HFFc6 (cell line): ENCODE measurements around the gene GDF10. TPM values are rescaled to one million over a fixed set of nuclear protein-coding genes. Genes with fewer than 3 reads are reported as not detected.

Experiments
- DNase-seq: peaks from one replicate; pipeline ENCODE4 v3.0.0-alpha.2; 2018
- H3K27ac Mint-ChIP-seq: 2 replicates; pipeline ENCODE4 v1.8.0; 2020; ENCODE audit warnings: mild to moderate bottlenecking, mixed read lengths
- H3K27me3 Mint-ChIP-seq: 2 replicates; pipeline ENCODE4 v1.8.0; 2021; ENCODE audit warnings: mild to moderate bottlenecking, moderate library complexity, mixed read lengths; ENCODE audit not compliant: insufficient read depth
- H3K36me3 Mint-ChIP-seq: 2 replicates; pipeline ENCODE4 v1.8.0; 2021; ENCODE audit warnings: low read depth, mixed read lengths
- H3K4me1 Mint-ChIP-seq: 2 replicates; pipeline ENCODE4 v1.8.0; 2020; ENCODE audit warnings: low read depth, mixed read lengths
- H3K4me3 Mint-ChIP-seq: 2 replicates; pipeline ENCODE4 v1.8.0; 2020; ENCODE audit warnings: mild to moderate bottlenecking, moderate library complexity, mixed read lengths
- H3K9me3 Mint-ChIP-seq: 2 replicates; pipeline ENCODE4 v1.8.0; 2020; ENCODE audit warnings: mild to moderate bottlenecking, mixed read lengths
- CTCF ChIP-seq: fragments of 200-600 bp; sonication (generic); IDR thresholded peaks from 2 replicates; pipeline ENCODE4 v1.5.0; 2021; ENCODE audit warnings: antibody characterized with exemption, mild to moderate bottlenecking
- total RNA-seq, 6 experiments: library from RNA; stranded (reverse); fragmentation: NEBNext Ultra II Directional; extraction: Animal tissue kit (Norgen Biotek cat#: 25700); gene quantifications; 2 replicates in 1 of 6; 3 replicates in 5 of 6; pipeline ENCODE4 v1.2.3, GENCODE V29; 2021

The GDF10 gene
- total RNA-seq, 6 experiments from 2014 or later, result not detected

GRCh38 chr10:47362199-47362598 lies 62.2 kb downstream of the GDF10 start:
- no peak overlapping the region for H3K4me3 Mint-ChIP-seq
- no peak for DNase-seq
- no peaks in the 10 kb centered on the region for H3K4me1 Mint-ChIP-seq
- H3K27me3 Mint-ChIP-seq, result peaks cover 30% of the 10 kb centered on the region
- no peaks in the 10 kb centered on the region for H3K9me3 Mint-ChIP-seq
- no peaks in the 10 kb centered on the region for H3K36me3 Mint-ChIP-seq
- TF ChIP-seq CTCF, result no peak
- no peak overlapping the region for H3K27ac Mint-ChIP-seq

Other genes with a start within 250 kb of the GDF10 start
- gene GDF2, start 22.3 kb downstream of the GDF10 start, total RNA-seq, result not detected
- gene RBP3, start 48.2 kb downstream of the GDF10 start, total RNA-seq, result not detected
- under 1 TPM in 3 of 6 experiments, not detected in 3; 0.05 to 0.07 (median 0.07) TPM for gene ZNF488, start 84.1 kb downstream of the GDF10 start, total RNA-seq
- 1 to 10 TPM in 1 of 6 experiments, under 1 TPM in 4, not detected in 1; 0.45 to 1.1 (median 0.53) TPM for gene ANXA8, start 183.9 kb downstream of the GDF10 start, total RNA-seq
- not detected for gene FAM25G, start 191.5 kb downstream of the GDF10 start, total RNA-seq
- 1 to 10 TPM; 2.2 to 3.3 (median 3.0) TPM for gene AGAP9, start 223.4 kb downstream of the GDF10 start, total RNA-seq